Progenitor cell of endocrine pancreas (in vitro differentiated cells): Measurements from ENCODE around the gene HLF. TPM values are rescaled to one million over a fixed set of nuclear protein-coding genes. Genes with fewer than 3 reads are reported as not detected.

Experiments
- DNase-seq: peaks from one replicate; pipeline ENCODE4 v3.0.0; 2021; ENCODE audit warnings: low spot score; ENCODE audit not compliant: unreplicated experiment
- H3K27ac Mint-ChIP-seq: 2 replicates; pipeline ENCODE4 v1.8.0; 2021; ENCODE audit warnings: mild to moderate bottlenecking, moderate library complexity, mixed read lengths
- H3K27me3 Mint-ChIP-seq: 2 replicates; pipeline ENCODE4 v1.8.0; 2021; ENCODE audit warnings: mixed read lengths
- H3K36me3 Mint-ChIP-seq: 2 replicates; pipeline ENCODE4 v1.8.0; 2022; ENCODE audit warnings: mixed read lengths; ENCODE audit not compliant: insufficient read depth
- H3K4me1 Mint-ChIP-seq: 2 replicates; pipeline ENCODE4 v1.8.0; 2021; ENCODE audit warnings: low read depth, mixed read lengths
- H3K4me3 Mint-ChIP-seq: 2 replicates; pipeline ENCODE4 v1.8.0; 2021; ENCODE audit warnings: low read depth, mild to moderate bottlenecking, moderate library complexity, mixed read lengths
- H3K9me3 Mint-ChIP-seq: 2 replicates; pipeline ENCODE4 v1.8.0; 2021; ENCODE audit warnings: low read depth, mixed read lengths
- CTCF ChIP-seq: fragments of 200-600 bp; sonication (generic); IDR thresholded peaks from one replicate; pipeline ENCODE4 v1.5.0; 2021; ENCODE audit warnings: antibody characterized with exemption, mild to moderate bottlenecking; ENCODE audit not compliant: unreplicated experiment
- total RNA-seq: library from RNA; stranded (reverse); gene quantifications from 2 replicates; pipeline ENCODE4 v1.2.1, GENCODE V29; 2021

Gene HLF
- total RNA-seq, 1 donor from 2014 or later: 0.41 TPM

- no peak overlapping the region for H3K4me3 Mint-ChIP-seq
- no peak for DNase-seq
- H3K27ac Mint-ChIP-seq: no peak overlapping the region
- H3K36me3 Mint-ChIP-seq: peaks cover 1% of the 10 kb centered on the region
- peaks cover 6% of the 10 kb centered on the region for H3K9me3 Mint-ChIP-seq
- no peak for TF ChIP-seq CTCF
- H3K4me1 Mint-ChIP-seq: peaks cover 13% of the 10 kb centered on the region
- H3K27me3 Mint-ChIP-seq: peaks cover 11% of the 10 kb centered on the region
These were observed 39.6 kb downstream of the HLF start for GRCh38 chr17:55304171-55304859.

DNA sequence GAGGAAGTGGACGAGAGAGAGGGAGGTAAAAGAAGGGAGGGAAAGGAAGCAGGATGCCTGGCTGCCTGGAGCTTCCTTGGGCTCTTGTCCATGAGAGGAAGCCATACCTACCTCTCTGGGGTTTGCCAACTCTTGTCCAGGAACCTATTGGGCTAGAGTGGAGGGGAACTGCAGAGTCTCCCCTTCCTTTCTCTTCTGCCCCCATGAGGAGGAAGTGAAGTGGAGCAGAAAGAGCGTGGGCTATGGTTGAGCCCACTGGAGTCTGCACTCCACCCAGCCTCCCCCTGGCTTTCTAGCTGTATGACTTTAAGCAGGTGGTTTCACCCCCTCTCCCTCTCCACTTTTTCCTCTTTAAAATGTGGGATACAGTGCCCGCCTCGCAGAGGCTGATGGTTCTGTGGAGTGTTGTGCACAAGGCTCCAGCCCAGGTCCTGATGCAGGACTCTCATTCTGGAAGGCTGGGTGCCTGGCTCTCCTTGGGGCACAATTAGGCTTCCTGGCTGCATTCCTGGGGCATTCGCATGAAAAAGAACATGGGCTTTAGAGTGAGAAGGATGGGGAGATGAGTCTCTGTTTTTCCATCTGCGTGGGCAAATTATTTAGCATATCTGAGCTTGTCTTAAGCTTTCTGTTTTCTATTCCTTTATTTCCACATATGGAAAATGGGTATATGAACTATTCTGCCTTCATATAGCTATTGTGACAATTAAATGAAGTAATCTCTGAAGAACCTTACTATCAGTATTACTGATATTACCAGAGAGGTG lies 40.7 kb downstream of the HLF start:
- Mint-ChIP-seq H3K9me3 (peaks cover 6% of the 10 kb centered on the region), H3K4me3 (peak overlapping the region; percentile 3), H3K36me3 (peaks cover 1% of the 10 kb centered on the region), H3K27me3 (peaks cover 17% of the 10 kb centered on the region), H3K27ac (peak overlapping the region; percentile 87), H3K4me1 (peaks cover 13% of the 10 kb centered on the region)
- DNase-seq: no peak
- no peak for TF ChIP-seq CTCF

- peak overlapping the region; percentile 22 for H3K27ac Mint-ChIP-seq
- no peak for DNase-seq
- peaks cover 6% of the 10 kb centered on the region for H3K9me3 Mint-ChIP-seq
- TF ChIP-seq CTCF: no peak
- H3K36me3 Mint-ChIP-seq: peaks cover 1% of the 10 kb centered on the region
- H3K4me1 Mint-ChIP-seq: peaks cover 13% of the 10 kb centered on the region
- H3K27me3 Mint-ChIP-seq: peaks cover 17% of the 10 kb centered on the region
- H3K4me3 Mint-ChIP-seq: no peak overlapping the region
These were observed 43.1 kb downstream of the HLF start for GRCh38 chr17:55307879-55308278.

- H3K4me1 Mint-ChIP-seq: peaks cover 13% of the 10 kb centered on the region
- no peak for DNase-seq
- no peak overlapping the region for H3K4me3 Mint-ChIP-seq
- no peak overlapping the region for H3K27ac Mint-ChIP-seq
- H3K36me3 Mint-ChIP-seq: peaks cover 1% of the 10 kb centered on the region
- TF ChIP-seq CTCF: no peak
- peaks cover 23% of the 10 kb centered on the region for H3K27me3 Mint-ChIP-seq
- peaks cover 6% of the 10 kb centered on the region for H3K9me3 Mint-ChIP-seq
These were observed 44.0 kb downstream of the HLF start for GRCh38 chr17:55308613-55309391.

- Mint-ChIP-seq H3K4me3 (no peak overlapping the region), H3K9me3 (peaks cover 6% of the 10 kb centered on the region), H3K4me1 (peaks cover 4% of the 10 kb centered on the region), H3K27ac (no peak overlapping the region), H3K36me3 (peaks cover 1% of the 10 kb centered on the region), H3K27me3 (peaks cover 39% of the 10 kb centered on the region)
- DNase-seq: no peak
- no peak for TF ChIP-seq CTCF
These were observed 47.1 kb downstream of the HLF start for GRCh38 chr17:55311767-55312375.
